PFSK-1 (cell line): ENCODE measurements around the gene TRIP4. TPM values are rescaled to one million over a fixed set of nuclear protein-coding genes. Genes with fewer than 3 reads are reported as not detected.
A peak's percentile ranks its signal among the peaks of the same experiment; 100 is the strongest.

Source experiments
- FOXP2 ChIP-seq: optimal IDR thresholded peaks from 2 replicates; pipeline ENCODE3; 2011; ENCODE audit warnings: borderline replicate concordance, control low read depth, inconsistent platforms; ENCODE audit not compliant: insufficient read depth; ENCODE audit errors: extremely low read length, extremely low read depth
- POLR2AphosphoS5 ChIP-seq: IDR thresholded peaks from 2 replicates; pipeline ENCODE4 v1.6.1; 2012; ENCODE audit warnings: low read depth, mild to moderate bottlenecking, control low read depth, low read length, moderate library complexity
- SIN3A ChIP-seq: IDR thresholded peaks from 2 replicates; pipeline ENCODE4 v1.6.1; 2012; ENCODE audit warnings: mild to moderate bottlenecking, low read length, moderate library complexity, borderline replicate concordance; ENCODE audit not compliant: insufficient read depth
- TAF1 ChIP-seq: IDR thresholded peaks from 2 replicates; pipeline ENCODE4 v1.6.1; 2012; ENCODE audit warnings: low read length, control low read depth, borderline replicate concordance; ENCODE audit not compliant: insufficient read depth
- polyA plus RNA-seq: library from polyadenylated mRNA; unstranded; fragments of >200 nt; gene quantifications from one replicate; pipeline ENCODE4 v1.2.1, GENCODE V29; 2012; ENCODE audit warnings: low read depth, missing spikeins; ENCODE audit not compliant: insufficient read length
- TF ChIP-seq, protein P1 (sequence below), 2 experiments: IDR thresholded peaks; 2 replicates each; pipeline versions ENCODE4 v1.6.1 to v1.8.0; 2011 to 2012; ENCODE audit warnings: low read depth in 2 of 2, low read length in 2 of 2, control low read depth in 1 of 2, inconsistent platforms in 1 of 2, mild to moderate bottlenecking in 1 of 2, moderate library complexity in 1 of 2; ENCODE audit not compliant: insufficient read depth in 1 of 2

Gene TRIP4
- 31.8 TPM for polyA plus RNA-seq

DNA sequence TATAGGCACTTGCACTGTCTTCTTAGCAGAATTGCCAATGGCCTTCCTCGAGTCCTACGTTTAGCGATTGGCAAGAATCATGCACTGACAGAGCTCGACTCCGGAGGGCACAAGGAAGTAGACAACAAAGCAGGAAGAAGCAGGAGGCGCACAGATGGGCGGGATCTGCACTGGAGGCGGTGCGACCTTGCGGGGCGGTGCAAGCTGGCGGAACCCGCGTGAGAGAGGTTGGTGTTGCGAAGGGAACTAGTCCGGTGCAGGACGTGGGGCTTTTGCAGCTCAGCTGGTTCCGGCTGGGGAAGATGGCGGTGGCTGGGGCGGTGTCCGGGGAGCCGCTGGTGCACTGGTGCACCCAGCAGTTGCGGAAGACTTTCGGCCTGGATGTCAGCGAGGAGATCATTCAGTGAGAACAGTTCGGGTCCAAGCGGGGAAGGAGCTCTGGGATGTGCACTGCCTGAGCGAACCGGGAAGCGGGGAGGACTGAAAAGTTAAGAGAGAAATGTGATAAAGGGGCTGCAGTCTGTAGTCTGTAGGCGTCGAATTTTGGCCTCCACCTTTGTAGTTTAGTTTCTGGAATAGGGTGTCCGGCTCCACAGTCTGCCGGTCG is at the start of gene TRIP4:
TSS of gene TRIP4 (plus strand) at position 275 of the 607 bp plus-strand sequence. CDS start at position 303, 28 bp downstream.
- peak; percentile 90 for TF ChIP-seq POLR2AphosphoS5
- peak; percentile 98 for TF ChIP-seq SIN3A
- TF ChIP-seq FOXP2: peak; percentile 100
- peak; percentile 99 for TF ChIP-seq TAF1
- TF ChIP-seq, protein P1, sequence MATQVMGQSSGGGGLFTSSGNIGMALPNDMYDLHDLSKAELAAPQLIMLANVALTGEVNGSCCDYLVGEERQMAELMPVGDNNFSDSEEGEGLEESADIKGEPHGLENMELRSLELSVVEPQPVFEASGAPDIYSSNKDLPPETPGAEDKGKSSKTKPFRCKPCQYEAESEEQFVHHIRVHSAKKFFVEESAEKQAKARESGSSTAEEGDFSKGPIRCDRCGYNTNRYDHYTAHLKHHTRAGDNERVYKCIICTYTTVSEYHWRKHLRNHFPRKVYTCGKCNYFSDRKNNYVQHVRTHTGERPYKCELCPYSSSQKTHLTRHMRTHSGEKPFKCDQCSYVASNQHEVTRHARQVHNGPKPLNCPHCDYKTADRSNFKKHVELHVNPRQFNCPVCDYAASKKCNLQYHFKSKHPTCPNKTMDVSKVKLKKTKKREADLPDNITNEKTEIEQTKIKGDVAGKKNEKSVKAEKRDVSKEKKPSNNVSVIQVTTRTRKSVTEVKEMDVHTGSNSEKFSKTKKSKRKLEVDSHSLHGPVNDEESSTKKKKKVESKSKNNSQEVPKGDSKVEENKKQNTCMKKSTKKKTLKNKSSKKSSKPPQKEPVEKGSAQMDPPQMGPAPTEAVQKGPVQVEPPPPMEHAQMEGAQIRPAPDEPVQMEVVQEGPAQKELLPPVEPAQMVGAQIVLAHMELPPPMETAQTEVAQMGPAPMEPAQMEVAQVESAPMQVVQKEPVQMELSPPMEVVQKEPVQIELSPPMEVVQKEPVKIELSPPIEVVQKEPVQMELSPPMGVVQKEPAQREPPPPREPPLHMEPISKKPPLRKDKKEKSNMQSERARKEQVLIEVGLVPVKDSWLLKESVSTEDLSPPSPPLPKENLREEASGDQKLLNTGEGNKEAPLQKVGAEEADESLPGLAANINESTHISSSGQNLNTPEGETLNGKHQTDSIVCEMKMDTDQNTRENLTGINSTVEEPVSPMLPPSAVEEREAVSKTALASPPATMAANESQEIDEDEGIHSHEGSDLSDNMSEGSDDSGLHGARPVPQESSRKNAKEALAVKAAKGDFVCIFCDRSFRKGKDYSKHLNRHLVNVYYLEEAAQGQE (IDR thresholded peaks at IDR 0.05; ENCODE audit: insufficient read depth in 1 of 2, low read depth in 2 of 2, low read length in 2 of 2): peak in 1 of 2 experiments; percentile 60; a peak in 2 of 4 replicates

DNA sequence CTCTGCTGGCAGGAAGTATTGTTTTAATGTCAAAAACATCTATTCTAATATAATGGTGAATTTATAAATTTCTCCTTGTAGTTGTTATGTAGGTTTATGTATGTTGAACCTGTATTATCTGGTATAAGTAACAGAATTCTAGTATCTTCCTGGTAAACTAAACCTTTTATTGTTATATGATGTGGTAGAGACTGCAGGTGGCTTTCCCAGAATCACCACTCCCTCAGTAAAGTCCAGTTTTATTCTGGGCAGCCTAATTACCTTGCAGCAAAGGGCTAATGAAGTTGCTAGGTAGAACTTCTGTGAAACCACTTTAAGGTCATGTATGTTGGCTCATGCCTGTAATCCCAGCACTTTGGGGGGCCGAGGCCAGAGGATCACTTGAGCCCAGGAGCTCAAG is 47.3 kb upstream of the TRIP4 start:
- no peak for TF ChIP-seq SIN3A
- TF ChIP-seq, protein P1 (IDR thresholded peaks at IDR 0.05; ENCODE audit: insufficient read depth in 1 of 2, low read depth in 2 of 2, low read length in 2 of 2): no peak

DNA sequence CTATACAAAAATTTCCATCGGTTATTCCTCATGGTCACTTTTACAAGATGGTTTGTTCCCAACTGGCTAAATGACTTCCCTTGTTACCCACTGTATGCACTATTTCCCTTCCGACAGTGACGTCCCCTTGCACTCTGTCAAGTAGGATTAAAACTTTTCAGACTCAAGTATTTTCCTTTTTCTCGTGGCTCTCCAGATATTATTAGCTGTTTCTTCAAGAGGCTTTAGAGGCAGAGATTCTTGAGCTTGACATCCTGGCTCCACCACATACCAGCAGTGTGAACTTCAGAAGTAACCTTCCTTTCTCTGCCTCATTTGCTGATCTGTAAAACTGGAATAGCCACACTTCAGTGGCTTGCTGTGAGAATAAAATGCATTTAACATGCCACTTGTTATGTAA is 45.7 kb upstream of the TRIP4 start:
- TF ChIP-seq FOXP2 (no peak), SIN3A (no peak), TAF1 (no peak), POLR2AphosphoS5 (no peak)
- TF ChIP-seq, protein P1 (IDR thresholded peaks at IDR 0.05; ENCODE audit: insufficient read depth in 1 of 2, low read depth in 2 of 2, low read length in 2 of 2): no peak

DNA sequence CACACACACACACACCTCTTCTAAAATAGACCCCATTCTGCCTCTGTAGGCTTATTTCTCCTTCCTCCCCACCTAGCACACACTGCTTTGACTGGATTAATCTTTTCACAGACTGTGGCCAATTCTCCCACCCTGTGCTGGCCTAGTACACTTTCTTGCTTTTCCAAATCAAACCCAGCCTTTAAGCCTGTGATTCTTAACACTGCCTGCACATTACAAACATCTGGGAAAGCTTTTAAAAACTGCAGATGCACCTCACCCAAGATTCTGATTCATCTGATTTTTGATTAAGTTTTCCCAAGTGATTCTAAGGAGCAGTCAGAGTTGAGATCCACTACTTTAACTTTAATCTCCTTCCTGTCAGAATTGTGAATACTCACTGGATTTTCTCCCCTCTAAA is 44.4 kb upstream of the TRIP4 start:
- TF ChIP-seq FOXP2 (no peak), SIN3A (no peak), POLR2AphosphoS5 (no peak), TAF1 (no peak)
- TF ChIP-seq, protein P1 (IDR thresholded peaks at IDR 0.05; ENCODE audit: insufficient read depth in 1 of 2, low read depth in 2 of 2, low read length in 2 of 2): no peak

DNA sequence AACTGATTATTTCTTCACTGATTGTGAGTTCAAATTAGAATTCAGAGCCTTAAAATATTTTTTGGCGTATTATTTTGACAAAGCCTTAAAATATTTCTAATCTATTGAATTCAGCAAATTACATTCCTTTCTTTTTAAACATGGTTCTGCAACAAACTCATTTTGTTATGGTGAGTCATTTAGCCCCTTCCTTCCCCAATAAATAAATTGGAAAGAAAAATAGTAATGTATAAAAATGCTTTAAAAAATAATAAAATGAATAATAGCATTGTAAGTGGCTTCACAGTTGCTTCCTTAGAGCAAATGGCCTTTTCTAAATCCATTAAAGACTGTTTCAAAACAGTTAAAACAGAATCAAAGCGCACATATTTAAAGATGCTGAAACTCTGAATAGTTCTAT is 43.8 kb upstream of the TRIP4 start:
- TF ChIP-seq POLR2AphosphoS5: no peak
- no peak for TF ChIP-seq SIN3A
- TF ChIP-seq TAF1: no peak
- TF ChIP-seq FOXP2: no peak
- TF ChIP-seq, protein P1 (IDR thresholded peaks at IDR 0.05; ENCODE audit: insufficient read depth in 1 of 2, low read depth in 2 of 2, low read length in 2 of 2): no peak
